Measurements from ENCODE around the gene EGFL7. TPM values are rescaled to one million over a fixed set of nuclear protein-coding genes. Genes with fewer than 3 reads are reported as not detected.

The EGFL7 gene
- total RNA-seq, 2 experiments from 2014 or later, result 1.1 to 1.6 TPM

GRCh38 chr9:136615631-136616306 is 46.9 kb upstream of the EGFL7 start:
- no peaks in the 10 kb centered on the region for H3K27me3 Mint-ChIP-seq
- ChIA-PET CTCF (no interaction called here), POLR2A (no interaction called here)
- H3K27ac Mint-ChIP-seq, result no peak overlapping the region
- no peaks in the 10 kb centered on the region for H3K4me1 Mint-ChIP-seq (ENCODE audit: low read depth)
- intact Hi-C loops (cut with micrococcal nuclease), result no loop called here
- no peak overlapping the region for H3K4me3 Mint-ChIP-seq
- no peaks in the 10 kb centered on the region for H3K36me3 Mint-ChIP-seq (ENCODE audit: low read depth)
- ATAC-seq, result peak; percentile 49
- H3K9me3 Mint-ChIP-seq, result no peaks in the 10 kb centered on the region
- TF ChIP-seq CTCF (IDR thresholded peaks at IDR 0.05), result no peak
- DNase-seq, result no peak

GRCh38 chr9:136616307-136616635 is 46.4 kb upstream of the EGFL7 start:
- POLR2A ChIA-PET, result no interaction called here
- H3K4me3 Mint-ChIP-seq, result no peak overlapping the region
- no peaks in the 10 kb centered on the region for H3K27me3 Mint-ChIP-seq
- no peaks in the 10 kb centered on the region for H3K9me3 Mint-ChIP-seq
- ATAC-seq (no peak), DNase-seq (no peak)
- no peaks in the 10 kb centered on the region for H3K4me1 Mint-ChIP-seq (ENCODE audit: low read depth)
- H3K27ac Mint-ChIP-seq, result no peak overlapping the region
- no peaks in the 10 kb centered on the region for H3K36me3 Mint-ChIP-seq (ENCODE audit: low read depth)
- TF ChIP-seq CTCF (IDR thresholded peaks at IDR 0.05), result no peak
- intact Hi-C loops (cut with micrococcal nuclease), result no loop called here
- CTCF ChIA-PET, result no interaction called here

GRCh38 chr9:136616948-136617695 is 45.6 kb upstream of the EGFL7 start:
- no peak for TF ChIP-seq CTCF (IDR thresholded peaks at IDR 0.05)
- H3K4me1 Mint-ChIP-seq (ENCODE audit: low read depth), result no peaks in the 10 kb centered on the region
- H3K27me3 Mint-ChIP-seq, result no peaks in the 10 kb centered on the region
- H3K4me3 Mint-ChIP-seq, result no peak overlapping the region
- CTCF ChIA-PET, result interaction anchor here (1.2 to 1.4 kb wide), 2 partner anchors 11 to 128 kb away, joined by 3 to 4 read pairs; no protein-coding TSS in a partner anchor
- no peaks in the 10 kb centered on the region for H3K36me3 Mint-ChIP-seq (ENCODE audit: low read depth)
- POLR2A ChIA-PET, result interaction anchor here (1.2 kb wide), 1 partner anchor 84 kb away, joined by 3 read pairs; no protein-coding TSS in a partner anchor
- no peak overlapping the region for H3K27ac Mint-ChIP-seq
- ATAC-seq (no peak), DNase-seq (no peak)
- no peaks in the 10 kb centered on the region for H3K9me3 Mint-ChIP-seq
- intact Hi-C loops (cut with micrococcal nuclease), result no loop called here

- Mint-ChIP-seq H3K4me3 (no peak overlapping the region), H3K36me3 (ENCODE audit: low read depth) (no peaks in the 10 kb centered on the region), H3K27ac (no peak overlapping the region), H3K9me3 (no peaks in the 10 kb centered on the region), H3K4me1 (ENCODE audit: low read depth) (no peaks in the 10 kb centered on the region), H3K27me3 (no peaks in the 10 kb centered on the region)
- POLR2A ChIA-PET, result interaction anchor here (1.2 kb wide), 1 partner anchor 85 kb away, joined by 3 read pairs; no protein-coding TSS in a partner anchor
- TF ChIP-seq CTCF (IDR thresholded peaks at IDR 0.05), result no peak
- ATAC-seq (no peak), DNase-seq (no peak)
- intact Hi-C loops (cut with micrococcal nuclease), result no loop called here
- CTCF ChIA-PET, result interaction anchor here (1.2 to 1.4 kb wide), 2 partner anchors 10 to 129 kb away, joined by 3 to 4 read pairs; no protein-coding TSS in a partner anchor
Observed at GRCh38 chr9:136617746-136618579, 44.8 kb upstream of the EGFL7 start.
